OCI-M2 (cell line): Measurements from ENCODE around the gene LCMT1.

Experiments
- DNase-seq: peaks from one replicate; lab custom pipeline; 2025; ENCODE audit not compliant: unreplicated experiment; lab: John Stamatoyannopoulos, UW

Gene LCMT1

DNA sequence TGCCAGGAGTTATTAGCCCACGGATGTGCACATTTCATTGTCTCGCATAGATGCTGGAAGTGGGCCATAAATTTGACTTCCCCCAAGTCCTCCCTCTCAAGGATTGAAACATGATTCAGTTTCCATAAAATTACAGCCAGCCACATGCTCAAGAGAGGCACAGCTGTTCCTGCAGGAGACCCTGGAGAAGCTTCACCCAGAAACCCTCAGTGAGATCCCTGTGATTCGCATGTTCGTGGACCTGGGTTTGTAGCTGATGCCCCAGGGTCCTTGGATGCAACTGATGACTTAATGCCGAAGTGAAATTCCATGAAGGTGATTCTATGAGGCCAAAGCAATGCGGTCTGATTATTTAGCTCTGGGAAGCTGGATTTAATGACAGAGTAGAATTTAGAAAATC, 80.6 kb downstream of the LCMT1 start:
- DNase-seq = no peak

DNA sequence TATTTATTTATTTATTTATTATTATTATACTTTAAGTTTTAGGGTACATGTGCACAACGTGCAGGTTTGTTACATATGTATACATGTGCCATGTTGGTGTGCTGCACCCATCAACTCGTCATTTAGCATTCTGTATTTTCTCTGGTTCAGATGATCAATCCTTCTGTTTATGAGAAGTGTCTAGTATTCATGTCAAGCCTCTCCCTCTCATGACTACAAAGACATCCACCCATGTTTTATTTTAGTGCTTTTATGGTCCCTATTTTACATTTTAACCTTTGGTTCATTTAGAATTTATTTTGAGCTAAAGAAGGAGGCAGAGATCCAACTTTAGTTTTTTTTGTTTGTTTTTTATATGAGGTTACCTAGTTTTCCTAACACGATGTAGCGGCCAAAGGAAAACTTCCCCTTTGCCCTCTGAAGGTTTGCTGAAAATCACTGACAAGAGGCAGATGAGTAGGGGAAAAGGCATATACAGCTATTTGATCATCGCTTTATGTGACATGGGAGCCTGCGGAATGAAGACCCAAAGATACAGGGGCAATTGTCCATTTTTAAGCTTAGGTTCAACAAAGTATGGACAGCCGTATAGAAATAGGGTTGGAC, 82.8 kb downstream of the LCMT1 start:
- DNase-seq = no peak

DNA sequence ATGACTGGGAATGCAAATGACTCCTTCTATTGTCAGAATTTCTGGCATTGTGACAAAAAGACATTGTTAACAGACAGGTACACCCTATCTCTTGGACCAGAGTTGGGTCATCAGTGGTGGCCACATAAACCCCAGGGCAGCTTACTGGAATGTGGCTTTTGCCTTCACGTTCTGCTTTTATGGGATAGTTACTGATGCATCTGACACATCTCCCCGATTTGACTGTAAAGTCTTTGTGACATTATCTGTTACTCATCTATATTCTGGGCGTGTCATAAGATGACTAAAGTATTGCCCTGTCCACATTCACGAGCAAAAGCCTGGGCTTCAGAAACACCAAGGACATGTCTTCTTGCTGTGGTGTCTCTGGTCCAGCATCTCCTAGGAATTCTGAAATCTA, 86.5 kb downstream of the LCMT1 start:
- DNase-seq = no peak

DNA sequence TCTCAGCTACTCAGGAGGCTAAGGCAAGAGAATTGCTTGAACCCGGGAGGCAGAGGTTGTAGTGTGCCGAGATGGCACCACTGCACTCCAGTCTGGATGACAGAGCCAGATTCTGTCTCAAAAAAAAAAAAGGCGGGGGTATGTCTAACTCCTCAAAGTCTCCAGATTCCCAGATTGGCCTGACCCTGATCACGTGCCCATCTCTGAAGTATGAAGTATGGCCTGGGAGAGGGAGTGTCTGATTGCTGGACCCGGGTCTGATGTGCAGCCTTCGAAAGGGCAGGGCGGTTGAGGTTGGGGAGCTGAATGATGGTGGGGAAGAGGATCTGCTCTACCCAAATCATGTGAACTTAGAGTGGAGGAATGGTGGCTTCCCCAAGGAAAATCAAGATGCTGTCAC, 87.9 kb downstream of the LCMT1 start:
- DNase-seq = no peak

DNA sequence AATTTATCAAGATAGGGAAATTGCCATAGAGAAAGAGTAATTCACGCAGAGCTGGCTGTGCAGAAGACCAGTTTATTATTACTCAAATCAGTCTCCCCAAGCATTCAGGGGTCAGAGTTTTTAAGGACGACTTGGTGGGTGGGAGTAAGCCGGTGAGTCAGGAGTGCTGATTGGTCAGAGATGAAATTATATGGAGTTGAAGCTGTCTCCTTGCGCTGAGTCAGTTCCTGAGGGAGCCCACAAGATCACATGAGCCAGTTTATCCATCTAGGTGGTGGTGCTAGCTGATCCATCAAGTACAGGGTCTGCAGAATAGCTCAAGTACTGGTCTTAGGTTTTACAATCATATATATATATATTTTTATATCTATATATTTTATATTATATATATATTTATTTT, 99.2 kb downstream of the LCMT1 start:
- DNase-seq = no peak

DNA sequence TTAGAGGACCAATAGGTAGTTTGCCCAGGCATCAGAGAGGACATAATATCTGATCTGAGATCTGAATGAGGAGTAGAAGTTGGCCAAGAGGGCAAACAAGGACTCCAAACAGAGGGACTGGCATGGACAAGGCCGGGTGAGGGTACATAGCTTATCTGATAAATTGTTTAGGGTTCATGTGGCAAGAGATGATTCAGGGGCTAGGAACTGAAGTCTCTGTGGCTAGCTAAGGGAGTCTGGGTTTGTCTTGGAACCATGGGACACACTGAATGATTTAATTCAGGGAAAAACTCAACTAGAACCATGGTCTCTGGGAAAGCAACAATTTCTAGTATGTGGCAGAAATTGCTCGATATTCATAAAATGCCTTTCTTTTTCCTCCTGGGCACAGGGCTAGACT, 101.1 kb downstream of the LCMT1 start:
- no peak for DNase-seq

DNA sequence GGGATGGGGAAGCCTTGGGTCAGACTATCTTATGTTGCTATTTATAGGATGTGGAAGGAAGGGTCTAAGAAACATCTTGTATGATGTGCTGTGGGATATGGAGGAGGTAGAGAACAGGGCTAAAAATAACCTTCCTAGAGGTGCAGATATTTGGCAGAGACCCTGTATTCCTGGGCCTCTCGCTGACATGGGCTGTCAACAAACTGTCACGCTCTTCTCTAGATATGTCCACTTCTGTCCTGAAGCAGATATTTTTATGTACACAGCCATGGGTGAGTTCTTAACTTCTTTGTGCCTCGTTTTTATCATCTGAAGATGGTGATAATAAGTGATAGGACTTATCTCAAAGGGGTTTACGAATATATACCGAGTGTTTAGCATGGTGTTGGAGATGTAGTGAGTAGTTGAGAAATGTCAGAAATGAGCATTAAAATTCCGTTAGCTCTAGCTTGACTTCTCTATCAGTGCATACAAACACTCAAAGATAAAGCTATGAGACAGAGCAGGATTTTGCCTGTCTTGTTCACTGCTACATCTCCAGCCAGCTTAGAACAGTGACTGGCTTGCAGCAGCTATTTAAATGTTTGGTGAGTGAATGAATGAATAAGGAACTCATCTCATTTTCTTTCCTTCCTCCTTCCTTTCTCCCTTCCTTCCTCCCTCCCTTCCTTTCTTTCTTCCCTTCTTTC, 102.3 kb downstream of the LCMT1 start:
- DNase-seq = no peak

DNA sequence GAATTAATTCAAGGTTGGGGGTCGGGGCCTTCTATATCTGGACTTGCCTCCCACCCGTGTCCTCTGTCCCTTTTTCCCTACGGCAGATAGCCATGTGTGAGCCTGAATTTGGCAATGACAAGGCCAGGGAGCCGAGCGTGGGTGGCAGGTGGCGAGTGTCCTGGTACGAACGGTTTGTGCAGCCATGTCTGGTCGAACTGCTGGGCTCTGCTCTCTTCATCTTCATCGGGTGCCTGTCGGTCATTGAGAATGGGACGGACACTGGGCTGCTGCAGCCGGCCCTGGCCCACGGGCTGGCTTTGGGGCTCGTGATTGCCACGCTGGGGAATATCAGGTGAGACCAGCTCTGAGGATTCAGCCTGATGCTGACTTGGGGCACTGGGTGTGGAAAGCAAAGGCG, 105.6 kb downstream of the LCMT1 start:
- no peak for DNase-seq

DNA sequence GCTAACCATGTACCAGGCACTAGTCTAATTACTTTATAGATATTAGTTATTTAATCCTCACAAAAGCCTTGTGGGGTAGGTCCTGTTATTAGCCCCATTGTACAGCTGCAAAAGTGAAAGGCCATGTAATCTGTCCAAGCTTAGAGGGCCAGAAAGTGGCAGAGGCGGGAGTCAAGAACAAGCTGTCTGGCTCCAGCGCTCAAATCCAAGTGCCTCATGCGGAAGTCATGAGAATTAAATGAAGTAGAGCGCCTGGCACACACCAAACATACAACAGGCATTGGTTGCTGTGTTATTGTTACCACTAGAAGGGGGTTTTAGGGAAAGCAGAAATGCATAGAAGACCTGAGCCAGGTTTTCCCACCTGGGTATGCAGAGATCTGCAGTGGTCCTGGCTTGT, 106.4 kb downstream of the LCMT1 start:
- no peak for DNase-seq

DNA sequence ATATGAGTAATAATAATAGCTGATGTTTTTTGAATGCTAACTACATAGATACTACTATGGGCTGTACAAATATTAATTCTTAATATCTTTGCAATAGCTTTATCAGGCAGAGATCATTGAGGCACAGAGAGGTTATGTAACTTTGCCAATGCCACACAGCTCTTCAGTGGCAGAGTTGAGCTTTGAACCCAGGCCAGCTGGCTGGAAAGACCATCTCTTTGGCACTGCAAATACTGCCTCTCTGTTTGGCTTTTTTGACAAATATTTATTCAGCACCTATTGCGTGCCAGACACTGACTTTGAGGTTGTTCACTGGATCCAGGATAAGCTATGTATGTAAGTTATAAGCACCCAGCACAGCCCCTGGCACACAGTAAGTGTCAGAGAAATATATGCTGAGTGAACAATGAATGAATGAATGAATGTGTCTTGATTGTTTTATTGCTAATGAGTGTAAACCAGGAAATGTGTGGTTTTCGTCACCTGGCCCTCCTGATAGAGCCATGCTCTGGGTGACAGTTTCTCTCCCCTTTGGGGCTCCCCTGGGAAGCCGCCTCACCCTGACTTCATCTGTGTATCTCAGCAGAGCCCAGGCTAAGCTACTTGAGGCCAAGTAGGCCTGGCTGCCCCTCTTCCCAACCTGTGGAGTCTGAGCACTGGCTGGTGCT, 107.7 kb downstream of the LCMT1 start:
- no peak for DNase-seq

DNA sequence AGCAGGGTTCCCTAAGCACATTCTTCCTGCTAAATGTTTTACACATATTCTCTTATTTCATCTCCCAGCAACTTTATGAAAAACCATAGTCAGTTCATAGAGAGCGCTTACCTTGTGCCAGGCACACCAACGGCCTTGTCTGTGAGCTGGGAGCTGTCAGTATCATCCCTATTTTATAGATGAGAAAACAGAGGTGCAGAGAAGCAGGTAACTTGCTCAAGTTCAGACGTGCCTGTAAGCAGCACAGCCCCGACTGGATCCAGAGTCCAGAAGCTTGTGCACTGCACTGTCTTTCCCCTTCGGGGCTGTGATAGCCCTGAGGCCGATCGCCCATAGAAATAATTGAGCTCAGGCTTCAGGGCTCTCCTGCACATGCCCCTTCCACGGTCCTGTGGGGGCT, 111.4 kb downstream of the LCMT1 start:
- DNase-seq = no peak

DNA sequence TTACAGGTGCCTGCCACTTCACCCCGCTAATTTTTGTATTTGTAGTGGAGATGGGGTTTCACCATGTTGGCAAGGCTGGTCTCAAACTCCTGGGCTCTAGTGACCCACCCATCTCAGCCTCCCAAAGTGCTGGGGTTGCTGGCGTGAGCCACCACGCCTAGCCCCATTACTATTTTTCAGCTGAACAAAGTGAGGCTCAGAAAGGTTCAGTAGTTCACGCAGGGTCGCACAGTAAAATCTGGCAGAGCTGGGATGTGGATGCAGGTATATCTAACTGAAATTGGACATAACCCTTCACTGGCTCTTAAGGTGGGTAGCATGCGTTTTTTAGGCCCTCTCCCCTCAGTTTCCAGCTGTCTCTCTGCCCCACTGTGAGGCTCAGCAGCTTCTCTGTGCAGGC, 112.4 kb downstream of the LCMT1 start:
- DNase-seq = no peak

DNA sequence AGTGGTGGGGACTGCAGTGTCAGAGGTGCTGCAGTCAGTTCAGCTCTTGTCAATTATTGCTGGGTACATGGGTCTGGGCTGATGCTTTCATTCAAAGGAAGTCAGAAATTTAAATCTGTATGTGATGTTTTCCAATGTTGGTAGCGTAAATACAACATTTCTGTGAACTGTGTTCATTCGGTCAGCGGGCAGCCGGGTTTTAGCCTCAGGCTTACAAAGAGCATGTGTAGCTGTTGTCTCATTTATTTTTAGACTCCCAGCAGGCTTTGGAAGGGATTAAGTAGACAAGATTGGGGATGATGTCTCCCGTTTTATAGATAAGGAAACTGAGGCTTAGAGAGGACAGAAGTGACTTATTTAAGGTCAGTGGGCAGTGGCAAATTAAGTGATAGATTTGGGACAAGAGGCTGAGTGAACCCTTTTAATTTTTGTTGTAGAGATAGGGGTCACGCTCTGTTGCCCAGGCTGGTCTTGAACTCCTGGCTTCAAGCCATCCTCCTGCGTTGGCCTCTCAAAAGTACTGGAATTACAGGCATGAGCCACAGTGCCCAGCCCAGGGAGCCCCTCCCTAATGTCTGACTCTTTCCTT, 113.3 kb downstream of the LCMT1 start:
- DNase-seq = no peak
